Left renal cortex interstitium (tissue), 4 donors: ENCODE results near the gene HMCN2. TPM values are rescaled to one million over a fixed set of nuclear protein-coding genes. Genes with fewer than 3 reads are reported as not detected.

ENCODE experiments used
- DNase-seq, 4 donors: peaks; one replicate each; pipeline ENCODE4 v3.0.0-alpha.2; 2013; ENCODE audit warnings: low read depth in 4 of 4, low spot score in 2 of 4, missing footprints in 1 of 4
- polyA plus RNA-seq, 4 donors: library from polyadenylated mRNA; unstranded; fragments of 120-200 nt; gene quantifications; one replicate each; pipeline ENCODE4 v1.2.1, GENCODE V29; 2013; ENCODE audit not compliant: insufficient read length in 4 of 4

The HMCN2 gene
- polyA plus RNA-seq, 4 donors: 0.73 to 1.6 (median 0.92) TPM

- no peak for DNase-seq
Observed at GRCh38 chr9:130358928-130359327, 93.4 kb downstream of the HMCN2 start.

- no peak for DNase-seq
Observed at GRCh38 chr9:130359819-130360218, 94.3 kb downstream of the HMCN2 start.

GRCh38 chr9:130360672-130361071 is 95.1 kb downstream of the HMCN2 start:
- no peak for DNase-seq

DNA sequence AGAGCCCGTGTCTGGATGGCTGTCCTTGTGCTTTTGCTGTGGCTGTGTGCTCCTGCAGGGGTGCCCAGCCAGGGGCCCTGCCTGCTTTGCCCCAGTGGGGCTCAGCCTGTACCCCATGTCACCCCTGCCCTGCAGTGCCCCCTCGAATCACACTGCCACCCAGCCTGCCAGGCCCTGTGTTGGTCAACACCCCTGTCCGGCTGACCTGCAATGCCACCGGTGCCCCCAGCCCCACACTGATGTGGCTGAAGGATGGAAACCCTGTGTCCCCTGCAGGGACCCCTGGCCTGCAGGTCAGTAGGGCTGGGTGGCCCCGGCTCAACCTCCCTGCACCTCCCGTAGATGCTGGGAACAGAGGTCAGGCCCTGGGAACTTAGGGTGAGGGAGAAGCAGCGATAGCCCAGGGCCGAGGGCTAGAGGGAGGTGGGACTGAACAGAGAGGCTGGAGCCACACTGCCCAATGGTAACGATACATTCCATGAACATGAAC is 96.4 kb downstream of the HMCN2 start:
- no peak for DNase-seq

GRCh38 chr9:130362691-130363090 is 97.1 kb downstream of the HMCN2 start:
- no peak for DNase-seq

DNA sequence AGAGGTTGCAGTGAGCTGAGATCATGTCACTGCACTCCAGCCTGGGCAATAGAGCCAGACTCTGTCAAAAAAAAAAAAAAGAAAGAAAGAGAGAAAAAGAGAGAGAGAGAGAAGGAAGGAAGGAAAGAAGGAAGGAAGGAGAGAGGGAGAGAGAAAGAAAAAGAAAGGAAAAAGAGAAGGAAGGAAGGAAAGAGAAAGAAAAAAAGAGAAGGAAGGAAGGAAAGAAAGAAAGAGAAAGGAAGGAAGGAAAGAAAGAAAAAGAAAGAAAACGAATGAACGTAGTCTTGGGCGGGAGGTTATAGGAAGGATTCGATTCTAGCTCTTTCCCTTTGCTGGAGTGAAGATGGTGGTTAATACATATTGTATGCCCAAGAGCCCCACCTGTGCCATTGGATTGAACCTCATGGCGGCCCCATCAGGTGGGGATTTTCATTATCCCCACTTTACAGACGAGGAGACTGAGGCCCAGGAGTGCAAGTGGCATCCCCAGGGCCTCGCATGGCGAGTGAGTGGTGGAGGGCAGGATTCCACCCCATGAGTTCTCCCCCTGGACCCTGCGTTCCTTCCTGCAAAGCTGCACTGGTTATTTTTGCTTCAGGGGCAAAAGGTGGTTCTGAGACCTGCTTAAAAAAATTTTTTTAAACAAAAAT is 98.3 kb downstream of the HMCN2 start:
- DNase-seq: no peak

DNA sequence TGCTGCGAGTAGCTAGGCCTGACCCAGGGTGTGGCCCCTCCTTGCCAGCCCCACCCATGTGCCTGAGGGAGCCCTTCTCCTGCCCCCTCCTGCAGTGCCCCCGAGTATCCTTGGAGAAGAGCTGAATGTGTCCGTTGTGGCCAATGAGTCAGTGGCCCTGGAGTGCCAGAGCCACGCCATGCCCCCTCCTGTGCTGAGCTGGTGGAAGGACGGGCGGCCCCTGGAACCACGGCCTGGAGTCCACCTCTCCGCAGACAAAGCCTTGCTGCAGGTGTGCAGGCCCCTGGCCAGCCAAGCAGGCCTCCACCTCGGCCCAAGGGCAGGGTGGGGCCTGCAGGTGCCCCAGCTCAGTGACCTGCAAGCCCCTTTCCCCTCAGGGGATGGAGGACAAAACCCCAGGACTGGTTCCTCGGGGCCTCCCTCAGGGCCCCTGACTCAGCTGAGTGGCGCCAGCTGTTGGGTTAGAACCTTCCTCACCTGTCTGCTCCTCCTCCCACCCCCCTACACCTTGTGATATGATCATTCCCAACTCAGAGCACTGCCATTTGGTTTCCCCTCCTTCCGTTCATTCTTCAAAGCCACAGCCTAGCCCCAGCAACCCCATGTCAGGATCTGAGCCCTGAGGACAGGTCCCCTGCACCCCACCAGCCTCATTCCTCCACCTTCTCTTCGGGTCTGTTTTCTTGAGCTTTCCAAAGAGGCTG is 99.2 kb downstream of the HMCN2 start:
- no peak for DNase-seq

DNA sequence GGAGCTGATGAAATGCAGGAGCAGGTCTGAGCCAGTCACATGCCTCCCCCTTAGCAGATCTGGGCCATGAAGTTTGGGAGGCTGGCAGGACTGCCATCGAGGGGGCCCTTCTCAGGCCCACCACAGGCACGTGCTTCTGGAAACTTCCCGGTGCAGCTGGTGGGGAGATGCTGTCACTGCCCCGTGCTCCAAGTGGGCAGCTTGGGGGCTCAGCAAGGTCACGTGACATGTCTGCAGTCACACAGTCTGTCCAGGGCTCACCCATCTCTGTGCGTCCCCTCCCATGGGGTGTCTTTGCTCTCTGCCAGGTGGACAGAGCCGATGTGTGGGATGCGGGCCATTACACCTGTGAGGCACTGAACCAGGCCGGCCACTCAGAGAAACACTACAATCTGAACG is 99.8 kb downstream of the HMCN2 start:
- DNase-seq: no peak

GRCh38 chr9:130366072-130366471 is 100.5 kb downstream of the HMCN2 start:
- DNase-seq: no peak

DNA sequence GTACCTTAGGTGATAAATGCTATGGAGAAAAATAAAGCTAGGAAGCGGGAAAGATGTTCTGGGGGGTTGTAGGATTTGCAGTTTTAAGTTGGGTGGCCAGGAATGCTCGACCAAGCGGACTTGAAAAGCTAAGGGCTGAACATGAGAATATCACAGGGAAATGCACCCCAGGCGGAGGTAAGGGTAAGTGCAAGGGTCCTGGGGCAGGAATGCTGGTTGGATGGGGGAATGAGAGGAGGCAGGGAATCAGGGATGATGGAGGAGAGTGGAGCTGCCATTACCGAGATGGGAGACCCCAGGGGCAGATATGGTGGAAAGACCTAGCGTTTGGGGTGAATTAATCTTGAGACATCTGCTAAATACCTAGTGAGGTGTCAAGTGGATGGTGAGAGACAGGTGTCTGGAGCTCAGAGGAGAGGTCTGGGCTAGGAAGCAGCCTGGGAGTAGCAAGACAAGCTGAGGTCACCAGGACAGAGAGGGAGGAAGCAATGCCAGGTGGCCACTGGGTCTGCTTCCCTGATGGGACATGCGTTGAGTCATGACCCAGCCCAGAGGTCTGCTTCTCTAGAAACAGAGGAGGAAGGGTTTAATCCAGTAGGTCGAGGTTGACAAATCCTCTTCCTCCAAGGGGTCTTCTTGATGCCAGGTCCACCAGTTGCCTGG is 101.5 kb downstream of the HMCN2 start:
- no peak for DNase-seq

- DNase-seq: no peak
Observed at GRCh38 chr9:130368631-130369103, 103.1 kb downstream of the HMCN2 start.

DNA sequence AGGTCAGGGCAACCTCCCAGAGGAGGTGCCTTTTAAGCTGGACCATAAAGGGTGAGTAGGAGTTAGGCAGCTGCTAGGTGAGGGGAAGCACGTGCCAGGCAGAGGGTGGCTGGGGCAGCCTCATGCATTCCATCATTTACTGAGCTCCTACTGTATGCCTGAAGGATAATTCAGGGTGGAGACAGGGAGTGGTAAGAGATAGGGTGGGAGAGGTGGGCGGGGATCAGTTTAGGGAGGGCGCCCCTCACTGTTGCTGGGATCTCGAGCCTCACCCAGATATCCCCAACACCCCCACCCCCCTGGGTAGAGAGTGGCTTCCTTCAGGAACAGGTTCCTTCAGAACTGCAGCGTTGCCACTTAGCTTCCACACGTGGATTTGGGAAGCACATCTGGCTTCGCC is 104.7 kb downstream of the HMCN2 start:
- DNase-seq: no peak

DNA sequence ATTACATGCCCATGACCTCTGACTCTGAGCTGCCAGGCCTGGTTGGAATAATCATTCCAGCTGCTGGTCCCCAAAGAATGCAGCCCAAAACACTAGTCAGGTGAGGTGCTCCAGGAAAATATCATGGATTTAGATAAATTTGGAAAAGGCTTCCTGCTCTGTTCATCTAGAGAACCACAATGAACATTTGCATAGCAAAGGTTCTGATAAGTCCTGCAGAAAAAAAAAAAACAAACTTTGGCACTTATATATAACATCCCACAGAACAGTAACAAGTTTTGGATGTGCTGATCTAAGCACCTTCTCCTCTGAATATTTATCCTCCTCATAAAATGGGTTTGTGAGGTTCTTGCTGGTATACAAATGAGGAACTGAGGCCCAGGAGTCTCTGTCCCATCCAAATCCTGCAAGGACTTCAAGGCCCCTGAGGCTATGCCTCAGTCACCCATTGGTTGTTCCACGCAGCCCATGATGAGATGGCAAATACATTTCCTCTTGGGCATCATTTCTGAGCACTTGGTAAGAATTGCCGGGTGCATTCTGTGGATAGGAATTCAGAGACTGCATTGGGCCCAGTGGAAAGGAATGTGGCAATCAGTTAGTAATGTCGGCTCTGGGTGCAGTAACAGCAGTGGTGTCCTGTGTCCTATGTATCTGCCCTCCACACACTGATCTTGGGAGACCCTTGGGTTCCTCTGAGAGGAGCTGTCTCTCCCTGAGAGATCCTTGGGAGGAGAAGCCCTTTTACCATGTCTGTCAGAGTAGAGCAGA is 105.8 kb downstream of the HMCN2 start:
- DNase-seq: no peak

GRCh38 chr9:130372057-130372456 is 106.5 kb downstream of the HMCN2 start:
- no peak for DNase-seq

GRCh38 chr9:130373679-130374325 is 108.2 kb downstream of the HMCN2 start:
- DNase-seq: no peak

GRCh38 chr9:130377612-130378011 is 112.1 kb downstream of the HMCN2 start:
- DNase-seq: no peak

- no peak for DNase-seq
Observed at GRCh38 chr9:130378875-130379648, 113.5 kb downstream of the HMCN2 start.

DNA sequence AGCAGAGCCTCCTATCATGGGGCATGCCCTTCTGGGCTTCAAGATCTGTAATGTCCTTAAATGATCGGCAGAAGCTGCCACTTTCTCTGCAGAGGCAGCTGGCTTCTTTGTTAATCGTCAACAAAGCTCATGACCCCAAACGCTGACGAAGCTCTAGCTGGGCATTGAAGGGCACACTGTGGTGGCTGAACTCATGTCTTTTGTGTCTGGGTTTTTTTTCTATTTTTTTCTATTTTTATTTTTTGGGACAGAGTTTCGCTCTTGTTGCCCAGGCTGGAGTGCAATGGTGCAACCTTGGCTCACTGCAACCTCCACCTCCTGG is 114.0 kb downstream of the HMCN2 start:
- no peak for DNase-seq

GRCh38 chr9:130380920-130381469 is 115.4 kb downstream of the HMCN2 start:
- no peak for DNase-seq
